Activated T-cell treated with anti-CD3 and anti-CD28 coated beads for 4 hours (primary cell): Measurements from ENCODE around the gene CTBP2.

Experiments used
- DNase-seq: peaks from one replicate; pipeline ENCODE4 v3.0.0-alpha.2; 2020

The CTBP2 gene

GRCh38 chr10:125159932-125160855 is at the start of gene CTBP2:
Gene CTBP2 (minus strand): TSS chr10:125160563.
- DNase-seq = no peak

- no peak for DNase-seq
Observed at GRCh38 chr10:125209591-125210355, 49.4 kb upstream of the CTBP2 start.

GRCh38 chr10:125208854-125209565 is 48.6 kb upstream of the CTBP2 start:
- DNase-seq = no peak

GRCh38 chr10:125206623-125207022 is 46.3 kb upstream of the CTBP2 start:
- no peak for DNase-seq

GRCh38 chr10:125205431-125205830 is 45.1 kb upstream of the CTBP2 start:
- DNase-seq = no peak

- DNase-seq = no peak
Observed at GRCh38 chr10:125204400-125204799, 44.0 kb upstream of the CTBP2 start.

GRCh38 chr10:125203186-125203800 is 42.9 kb upstream of the CTBP2 start:
- no peak for DNase-seq

GRCh38 chr10:125201791-125202622 is 41.6 kb upstream of the CTBP2 start:
- no peak for DNase-seq

- no peak for DNase-seq
Observed at GRCh38 chr10:125201108-125201524, 40.8 kb upstream of the CTBP2 start.

- no peak for DNase-seq
Observed at GRCh38 chr10:125200396-125200795, 40.0 kb upstream of the CTBP2 start.

GRCh38 chr10:125199270-125199669 is 38.9 kb upstream of the CTBP2 start:
- DNase-seq = no peak

- no peak for DNase-seq
Observed at GRCh38 chr10:125194814-125195213, 34.5 kb upstream of the CTBP2 start.

- no peak for DNase-seq
Observed at GRCh38 chr10:125193306-125193877, 33.0 kb upstream of the CTBP2 start.

GRCh38 chr10:125192620-125193019 is 32.3 kb upstream of the CTBP2 start:
- DNase-seq = no peak

- DNase-seq = no peak
Observed at GRCh38 chr10:125192005-125192404, 31.6 kb upstream of the CTBP2 start.

GRCh38 chr10:125190946-125191345 is 30.6 kb upstream of the CTBP2 start:
- DNase-seq = no peak

- DNase-seq = no peak
Observed at GRCh38 chr10:125190414-125190813, 30.1 kb upstream of the CTBP2 start.

- no peak for DNase-seq
Observed at GRCh38 chr10:125189162-125189561, 28.8 kb upstream of the CTBP2 start.

- no peak for DNase-seq
Observed at GRCh38 chr10:125187238-125188194, 27.2 kb upstream of the CTBP2 start.
